ENCODE data around the gene RHOV. TPM values are rescaled to one million over a fixed set of nuclear protein-coding genes. Genes with fewer than 3 reads are reported as not detected.
"Not testable (repeated sequence)": the region's sequence is repeated elsewhere in the genome, so short reads cannot be mapped to it uniquely, and the experiment has no call there.

Gene RHOV
- total RNA-seq, 1 experiment from 2014 or later: 1.4 TPM

DNA sequence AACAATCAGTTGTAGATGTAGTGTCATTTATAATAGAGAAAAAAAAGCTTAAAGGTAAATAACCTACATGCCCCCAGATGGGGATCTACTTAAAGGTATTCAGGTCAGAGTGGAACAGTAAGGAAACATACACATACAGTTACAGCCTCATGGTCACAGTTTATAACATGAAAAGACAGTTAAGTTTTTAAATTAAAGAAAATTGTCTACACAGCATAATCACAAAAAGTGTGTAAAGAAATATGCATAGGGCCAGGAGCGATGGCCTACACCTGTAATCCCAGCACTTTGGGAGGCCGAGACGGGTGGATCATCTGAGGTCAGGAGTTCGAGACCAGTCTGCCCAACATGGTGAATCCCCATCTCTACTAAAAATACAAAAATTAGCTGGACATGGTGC is 6.8 kb downstream of the RHOV start:
- intact Hi-C loops (cut with micrococcal nuclease; ENCODE audit: unreplicated experiment): no loop called here
- H2AFZ ChIP-seq: no peak overlapping the region
- ChIA-PET POLR2A (ENCODE audit: unreplicated experiment) (interaction anchor here (0.7 kb wide), 1 partner anchor 14 kb away, joined by 4 read pairs; no protein-coding TSS in a partner anchor), CTCF (interaction anchor here (0.6 to 0.7 kb wide), 3 partner anchors 9 to 600 kb away, joined by 3 to 4 read pairs (median 3); no protein-coding TSS in a partner anchor)
- peaks cover 27% of the 10 kb centered on the region; the same call in 1 of the 2 replicates for H3F3A ChIP-seq (ENCODE audit: insufficient read depth, low read depth)
- peaks cover 14% of the 10 kb centered on the region; the same call in 1 of the 2 replicates for H3K79me2 ChIP-seq (ENCODE audit: low read depth)
- no peaks in the 10 kb centered on the region for H3K27me3 ChIP-seq (ENCODE audit: insufficient read depth, low read depth)
- H3K9me2 ChIP-seq (ENCODE audit: insufficient read depth): no peaks in the 10 kb centered on the region
- no peak for DNase-seq
- H3K27ac ChIP-seq: peak overlapping the region; percentile 81
- no peaks in the 10 kb centered on the region for H3K9me3 ChIP-seq (ENCODE audit: insufficient read depth, low read depth)
- peaks cover 64% of the 10 kb centered on the region for H3K4me1 ChIP-seq (replicated peaks; ENCODE audit: insufficient read depth)
- no peaks in the 10 kb centered on the region for H4K20me1 ChIP-seq (ENCODE audit: insufficient read depth)
- no TSS peak for BruUV-seq (replicated peaks)
- no peaks in the 10 kb centered on the region for H3K36me3 ChIP-seq (ENCODE audit: low read depth)
- peak overlapping the region; percentile 53; the same call in 1 of the 2 replicates for H3K4me2 ChIP-seq
- H3K4me3 ChIP-seq: no peak overlapping the region
- TF ChIP-seq EZH2 (IDR thresholded peaks at IDR 0.05; ENCODE audit: low read depth): no peak
- TF ChIP-seq, protein P1, sequence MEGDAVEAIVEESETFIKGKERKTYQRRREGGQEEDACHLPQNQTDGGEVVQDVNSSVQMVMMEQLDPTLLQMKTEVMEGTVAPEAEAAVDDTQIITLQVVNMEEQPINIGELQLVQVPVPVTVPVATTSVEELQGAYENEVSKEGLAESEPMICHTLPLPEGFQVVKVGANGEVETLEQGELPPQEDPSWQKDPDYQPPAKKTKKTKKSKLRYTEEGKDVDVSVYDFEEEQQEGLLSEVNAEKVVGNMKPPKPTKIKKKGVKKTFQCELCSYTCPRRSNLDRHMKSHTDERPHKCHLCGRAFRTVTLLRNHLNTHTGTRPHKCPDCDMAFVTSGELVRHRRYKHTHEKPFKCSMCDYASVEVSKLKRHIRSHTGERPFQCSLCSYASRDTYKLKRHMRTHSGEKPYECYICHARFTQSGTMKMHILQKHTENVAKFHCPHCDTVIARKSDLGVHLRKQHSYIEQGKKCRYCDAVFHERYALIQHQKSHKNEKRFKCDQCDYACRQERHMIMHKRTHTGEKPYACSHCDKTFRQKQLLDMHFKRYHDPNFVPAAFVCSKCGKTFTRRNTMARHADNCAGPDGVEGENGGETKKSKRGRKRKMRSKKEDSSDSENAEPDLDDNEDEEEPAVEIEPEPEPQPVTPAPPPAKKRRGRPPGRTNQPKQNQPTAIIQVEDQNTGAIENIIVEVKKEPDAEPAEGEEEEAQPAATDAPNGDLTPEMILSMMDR (conservative IDR thresholded peaks at IDR 0.05): no peak

- no TSS peak for BruUV-seq (replicated peaks)
- H3K27ac ChIP-seq: no peak overlapping the region
- no peak overlapping the region for H2AFZ ChIP-seq
- H3K27me3 ChIP-seq (ENCODE audit: insufficient read depth, low read depth): no peaks in the 10 kb centered on the region
- peaks cover 61% of the 10 kb centered on the region for H3K4me1 ChIP-seq (replicated peaks; ENCODE audit: insufficient read depth)
- H3F3A ChIP-seq (ENCODE audit: insufficient read depth, low read depth): peaks cover 41% of the 10 kb centered on the region
- peak in 1 of 2 experiments; percentile 38 for DNase-seq
- intact Hi-C loops (cut with micrococcal nuclease; ENCODE audit: unreplicated experiment): no loop called here
- H3K4me2 ChIP-seq: no peak overlapping the region
- CTCF ChIA-PET: interaction anchor here (0.5 to 1.2 kb wide), 4 partner anchors 9 to 274 kb away, joined by 3 to 6 read pairs (median 4); no protein-coding TSS in a partner anchor
- POLR2A ChIA-PET (ENCODE audit: unreplicated experiment): no interaction called here
- H3K36me3 ChIP-seq (ENCODE audit: low read depth): no peaks in the 10 kb centered on the region
- no peaks in the 10 kb centered on the region for H3K79me2 ChIP-seq (ENCODE audit: low read depth)
- no peak for TF ChIP-seq EZH2 (IDR thresholded peaks at IDR 0.05; ENCODE audit: low read depth)
- TF ChIP-seq, protein P1 (conservative IDR thresholded peaks at IDR 0.05): no peak
- H3K4me3 ChIP-seq: no peak overlapping the region
- no peaks in the 10 kb centered on the region for H3K9me2 ChIP-seq (ENCODE audit: insufficient read depth)
- no peaks in the 10 kb centered on the region for H4K20me1 ChIP-seq (ENCODE audit: insufficient read depth)
- H3K9me3 ChIP-seq (ENCODE audit: insufficient read depth, low read depth): no peaks in the 10 kb centered on the region
Observed at GRCh38 chr15:40863660-40864270, 10.3 kb downstream of the RHOV start.

DNA sequence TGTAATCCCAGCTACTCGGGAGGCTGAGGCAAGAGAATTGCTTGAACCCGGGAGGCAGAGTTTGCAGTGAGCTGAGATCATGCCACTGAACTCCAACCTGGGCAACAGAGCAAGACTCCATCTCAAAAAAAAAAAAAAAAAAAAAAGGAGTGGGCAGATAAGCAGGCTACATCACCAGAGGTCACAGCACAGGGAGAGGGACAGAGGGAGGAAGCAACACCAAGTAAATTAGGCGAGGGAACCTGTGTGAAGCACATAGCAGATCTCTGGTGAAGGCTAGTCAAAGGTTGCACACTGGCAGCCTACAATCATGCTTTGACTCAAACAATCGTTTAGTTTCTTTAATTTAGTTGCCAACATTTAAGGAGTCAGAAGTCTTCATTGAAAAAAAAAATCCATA is 12.9 kb downstream of the RHOV start:
- H3K27me3 ChIP-seq (ENCODE audit: insufficient read depth, low read depth); DNase-seq; BruUV-seq (replicated peaks); H3K36me3 ChIP-seq (ENCODE audit: low read depth); H3K9me2 ChIP-seq (ENCODE audit: insufficient read depth); H3K79me2 ChIP-seq (ENCODE audit: low read depth); H3K9me3 ChIP-seq (ENCODE audit: insufficient read depth, low read depth); H2AFZ ChIP-seq; intact Hi-C loops (cut with micrococcal nuclease; ENCODE audit: unreplicated experiment); H4K20me1 ChIP-seq (ENCODE audit: insufficient read depth): not testable (repeated sequence)
- H3F3A ChIP-seq (ENCODE audit: insufficient read depth, low read depth): peaks cover 48% of the 10 kb centered on the region
- peak overlapping the region; percentile 41; the same call in 1 of the 2 replicates for H3K4me2 ChIP-seq
- peak overlapping the region; percentile 70 for H3K27ac ChIP-seq
- POLR2A ChIA-PET (ENCODE audit: unreplicated experiment): interaction anchor here (0.5 kb wide), 1 partner anchor 94 kb away, joined by 4 read pairs; no protein-coding TSS in a partner anchor
- H3K4me3 ChIP-seq: 0 out of 2 replicates have a peak overlapping the region, but pooled peaks have one; percentile 14
- CTCF ChIA-PET: interaction anchor here (0.9 to 1.4 kb wide), 3 partner anchors 12 to 31 kb away, joined by 3 to 21 read pairs (median 4); no protein-coding TSS in a partner anchor
- H3K4me1 ChIP-seq (replicated peaks; ENCODE audit: insufficient read depth): peaks cover 64% of the 10 kb centered on the region

Measured in PC-9 (cell line).